ENCODE data around the gene SUSD3. TPM values are rescaled to one million over a fixed set of nuclear protein-coding genes. Genes with fewer than 3 reads are reported as not detected.
A peak's percentile ranks its signal among the peaks of the same experiment; 100 is the strongest.
"Not testable (repeated sequence)": the region's sequence is repeated elsewhere in the genome, so short reads cannot be mapped to it uniquely, and the experiment has no call there.

The SUSD3 gene
- total RNA-seq, 1 donor from 2014 or later: not detected

GRCh38 chr9:93112116-93112863, 53.8 kb downstream of the SUSD3 start:
- DNase-seq: no peak

DNA sequence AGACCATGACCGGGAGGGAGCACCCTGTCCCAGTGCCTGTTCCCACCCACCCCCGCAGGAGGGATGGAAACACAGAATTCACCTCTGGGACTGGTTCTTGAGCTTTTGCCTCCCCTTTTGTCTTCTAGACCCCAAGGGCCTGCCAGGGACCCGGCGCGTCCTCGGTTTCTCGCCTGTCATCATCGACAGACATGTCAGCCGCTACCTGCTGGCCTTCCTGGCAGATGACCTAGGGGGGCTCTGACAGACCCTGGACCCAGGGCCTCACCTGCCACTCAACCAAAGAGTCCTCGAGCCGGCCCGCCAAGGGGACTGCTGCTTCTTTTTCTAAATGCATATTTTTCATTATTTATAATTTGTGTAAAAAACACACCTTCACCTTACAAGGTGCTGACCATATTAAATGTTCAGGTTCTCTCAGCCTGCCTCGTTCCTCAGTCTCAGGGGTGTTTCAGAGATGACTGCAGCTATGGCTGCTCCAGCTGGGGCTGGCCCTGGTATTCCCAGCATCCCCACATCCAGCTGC, 54.4 kb downstream of the SUSD3 start:
- no peak for DNase-seq

GRCh38 chr9:93114169-93114983, 55.9 kb downstream of the SUSD3 start:
- DNase-seq: no peak

DNA sequence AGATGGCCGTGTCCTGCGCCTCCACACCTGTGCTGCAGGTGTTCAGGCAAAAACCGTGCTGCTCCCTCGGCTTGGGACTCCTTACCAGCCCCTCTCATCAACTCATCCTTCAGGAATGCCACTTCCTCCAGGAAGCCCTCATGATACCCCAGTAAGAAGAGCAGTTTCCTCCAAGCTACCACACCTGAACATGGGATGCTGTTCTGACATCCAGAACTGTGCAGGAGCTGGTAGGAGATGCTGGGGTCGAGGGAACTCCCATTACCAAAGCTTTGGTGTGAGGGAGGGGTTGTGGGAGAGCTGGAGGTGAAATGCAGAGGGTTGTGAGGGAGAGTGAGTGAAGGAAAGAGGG, 56.5 kb downstream of the SUSD3 start:
- DNase-seq: no peak

GRCh38 chr9:93115486-93116071, 57.1 kb downstream of the SUSD3 start:
- DNase-seq: no peak

DNA sequence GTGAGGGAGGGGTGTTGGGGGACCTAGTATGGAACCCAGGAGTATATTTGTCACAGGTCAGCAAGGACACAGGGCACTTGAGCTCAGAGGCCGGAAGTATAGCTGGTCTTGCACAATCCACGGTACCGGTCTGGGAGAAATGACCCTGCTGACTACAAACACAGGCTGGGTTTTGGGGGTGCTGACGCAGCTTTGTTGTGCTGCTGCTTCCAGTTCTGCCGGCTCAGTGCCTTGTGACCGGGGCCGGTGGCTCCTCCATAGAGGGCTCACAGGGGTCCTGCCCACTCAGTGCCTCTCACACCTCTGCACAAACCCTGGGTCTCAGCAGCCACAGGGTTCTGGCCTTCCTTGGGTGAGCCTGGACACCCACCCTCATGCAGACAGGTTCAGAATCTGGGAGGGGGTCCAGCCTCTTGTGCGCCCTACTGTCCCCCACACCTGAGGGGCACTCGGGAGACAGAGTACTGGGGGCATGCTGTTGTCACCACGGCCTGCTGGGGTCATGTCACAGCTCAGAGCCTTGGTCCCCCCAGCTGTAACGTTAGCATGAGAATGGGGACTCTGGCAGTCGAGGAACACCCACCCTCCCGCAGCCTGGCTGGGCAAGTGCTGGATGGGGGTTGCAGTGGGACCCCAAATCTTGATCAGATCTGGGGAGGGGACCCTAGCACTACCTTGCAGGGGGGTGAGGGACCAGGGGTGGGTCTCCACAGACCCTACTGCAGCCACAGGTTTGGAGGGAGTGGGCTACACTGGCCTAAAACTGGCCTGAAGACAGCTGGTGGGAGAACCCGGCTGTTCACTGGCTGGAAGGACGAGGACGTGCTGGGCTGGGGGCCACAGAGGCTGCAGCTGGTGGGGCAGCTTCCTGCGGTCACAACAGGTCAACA, 57.8 kb downstream of the SUSD3 start:
- no peak for DNase-seq

GRCh38 chr9:93117521-93117920, 59.0 kb downstream of the SUSD3 start:
- not testable (repeated sequence) for DNase-seq

- DNase-seq: no peak
These were observed 59.7 kb downstream of the SUSD3 start for GRCh38 chr9:93117924-93118862.

GRCh38 chr9:93118863-93119702, 60.6 kb downstream of the SUSD3 start:
- no peak for DNase-seq

DNA sequence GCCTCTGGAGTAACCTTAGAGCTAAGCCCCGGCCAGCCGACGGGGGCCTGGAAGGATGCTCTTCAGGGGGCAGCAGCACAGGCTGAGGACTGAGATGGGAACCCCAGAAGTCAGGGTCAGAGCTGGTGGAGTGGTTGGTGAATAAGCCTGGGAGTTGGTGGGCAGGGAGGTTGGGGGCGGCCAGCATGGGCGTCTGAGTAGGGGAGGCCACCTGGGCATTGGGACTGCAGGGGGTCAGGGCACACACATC, 61.1 kb downstream of the SUSD3 start:
- no peak for DNase-seq

DNA sequence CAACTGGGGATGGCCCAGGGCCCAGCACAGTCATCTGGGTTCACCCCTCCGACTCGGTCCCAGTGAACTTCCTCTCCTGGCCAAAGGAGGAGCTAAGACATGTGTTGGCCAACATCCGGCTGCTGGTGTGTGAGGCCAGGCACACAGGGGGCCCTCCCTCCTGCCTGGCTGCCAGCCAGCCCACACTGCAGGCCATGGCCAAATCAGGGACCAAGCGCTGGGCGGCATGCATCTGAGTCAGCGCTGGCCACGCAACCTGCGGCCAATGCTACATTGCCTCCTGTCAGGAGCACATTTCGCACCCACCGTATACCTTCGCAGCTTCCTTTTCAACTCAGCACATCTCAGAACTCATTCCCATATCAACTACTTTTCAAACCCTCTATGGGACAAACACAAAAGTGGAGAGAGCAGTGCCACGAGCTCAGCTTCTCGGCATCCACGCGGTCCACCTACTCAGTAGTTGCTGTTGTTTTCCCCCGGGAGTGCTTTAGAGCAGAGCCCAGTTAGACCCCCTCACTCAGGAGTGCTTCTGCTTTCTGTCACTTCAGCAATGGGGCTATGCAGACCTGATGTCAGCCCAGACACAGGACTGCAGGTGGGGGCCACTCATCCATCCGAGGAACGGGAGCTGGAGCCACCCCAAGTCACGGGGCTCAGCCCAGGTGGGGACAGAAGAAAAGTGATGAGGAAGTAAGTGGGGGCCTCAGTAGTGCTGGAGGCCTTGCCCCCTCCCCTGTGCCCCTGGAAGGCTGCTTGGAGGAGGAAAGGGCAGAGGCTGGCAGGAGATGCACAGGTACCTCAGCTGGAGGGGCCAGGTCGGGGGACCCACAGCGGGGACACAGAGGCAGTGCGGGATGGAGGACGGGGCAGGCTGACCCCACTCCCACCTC, 61.7 kb downstream of the SUSD3 start:
- peak; percentile 93 for DNase-seq

DNA sequence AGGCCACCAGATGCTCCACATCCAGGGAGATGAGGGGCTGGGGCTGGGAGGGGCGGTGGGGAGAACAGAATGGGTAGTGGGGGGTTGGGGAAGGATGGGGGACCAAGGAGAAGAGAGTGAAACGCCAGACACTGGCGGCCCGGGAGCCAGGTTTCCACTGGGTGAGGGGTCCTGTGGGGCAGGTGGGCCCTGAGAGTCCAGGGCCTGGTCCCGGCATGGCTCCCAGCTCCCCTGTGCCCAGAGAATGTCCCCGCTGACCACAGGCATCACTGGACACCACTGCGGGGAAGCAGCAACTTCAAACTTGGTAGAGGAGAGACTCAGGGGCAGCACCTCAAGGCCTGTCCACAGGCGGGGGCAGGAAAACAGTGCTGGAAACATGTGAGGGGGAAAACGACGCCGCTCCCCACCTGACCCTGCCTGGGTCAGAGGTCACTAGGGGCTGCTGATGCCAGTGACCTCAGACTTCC, 62.4 kb downstream of the SUSD3 start:
- no peak for DNase-seq

DNA sequence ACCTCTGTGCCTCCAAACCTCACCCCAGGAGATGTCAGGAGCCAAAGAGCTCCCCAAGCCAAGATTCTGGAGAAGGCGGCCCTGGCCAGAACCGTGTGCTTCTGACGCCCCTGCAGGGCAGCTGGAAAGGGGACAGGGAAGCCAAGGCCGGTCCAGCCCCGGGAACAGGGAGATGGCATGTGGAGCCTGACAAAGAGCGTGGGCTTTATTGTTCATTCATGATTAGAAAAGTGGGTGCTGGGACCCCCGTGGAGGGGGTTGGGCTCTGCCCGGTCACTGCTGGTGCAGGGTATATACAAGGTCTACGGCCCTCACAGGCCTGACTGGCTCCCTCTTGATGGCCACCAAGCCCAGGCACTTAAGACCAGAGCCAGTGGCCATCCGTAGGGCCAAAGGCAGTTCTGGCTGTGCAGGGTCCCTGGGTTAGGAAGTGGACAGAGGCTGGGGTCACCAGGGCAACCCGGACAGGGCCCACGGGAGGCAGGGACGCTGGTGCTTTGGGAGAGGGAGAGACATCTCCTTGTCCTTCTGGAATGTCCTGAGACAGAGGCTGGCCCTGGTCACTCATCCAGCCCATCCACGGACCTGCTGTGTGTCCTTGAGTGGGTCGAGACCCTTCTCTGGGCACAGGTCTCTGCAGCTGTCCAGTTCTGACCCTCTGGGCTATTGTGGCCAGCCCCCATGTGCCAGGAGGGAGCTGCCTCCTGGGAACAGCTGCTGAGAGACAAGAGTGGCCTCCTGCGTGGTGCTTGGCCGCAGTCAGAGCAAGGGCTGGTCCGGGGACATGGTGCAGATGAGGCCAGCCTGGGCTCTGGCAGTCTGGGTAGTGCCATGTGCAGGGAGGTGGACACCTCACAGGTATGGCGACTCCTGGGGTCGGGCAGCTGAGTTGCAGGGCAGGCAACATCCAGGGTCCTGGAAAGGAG, 63.1 kb downstream of the SUSD3 start:
- no peak for DNase-seq

DNA sequence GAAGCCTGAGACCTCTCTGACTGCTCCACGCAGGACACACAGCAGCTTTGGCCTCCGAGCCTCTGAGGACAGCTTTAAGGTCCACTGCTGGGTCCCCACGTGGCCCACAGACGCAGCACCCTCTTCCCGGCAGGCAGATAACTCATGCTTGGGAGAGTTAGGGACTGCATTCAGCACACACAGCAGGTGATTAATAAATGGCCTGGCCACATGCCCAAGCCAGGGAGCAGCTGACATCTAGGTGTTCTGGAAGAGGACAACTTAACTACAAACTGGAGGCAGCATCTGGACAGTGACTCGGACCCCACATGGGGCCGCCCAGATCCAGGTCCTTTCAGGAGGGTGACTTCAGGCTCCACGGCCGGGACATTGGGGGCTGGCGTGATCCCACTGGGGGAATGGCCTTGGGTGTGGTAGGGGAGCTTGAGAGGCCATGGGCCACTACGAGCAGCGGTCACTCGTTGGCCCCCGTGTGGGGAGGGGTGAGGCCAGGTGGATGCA, 64.3 kb downstream of the SUSD3 start:
- DNase-seq: no peak

DNA sequence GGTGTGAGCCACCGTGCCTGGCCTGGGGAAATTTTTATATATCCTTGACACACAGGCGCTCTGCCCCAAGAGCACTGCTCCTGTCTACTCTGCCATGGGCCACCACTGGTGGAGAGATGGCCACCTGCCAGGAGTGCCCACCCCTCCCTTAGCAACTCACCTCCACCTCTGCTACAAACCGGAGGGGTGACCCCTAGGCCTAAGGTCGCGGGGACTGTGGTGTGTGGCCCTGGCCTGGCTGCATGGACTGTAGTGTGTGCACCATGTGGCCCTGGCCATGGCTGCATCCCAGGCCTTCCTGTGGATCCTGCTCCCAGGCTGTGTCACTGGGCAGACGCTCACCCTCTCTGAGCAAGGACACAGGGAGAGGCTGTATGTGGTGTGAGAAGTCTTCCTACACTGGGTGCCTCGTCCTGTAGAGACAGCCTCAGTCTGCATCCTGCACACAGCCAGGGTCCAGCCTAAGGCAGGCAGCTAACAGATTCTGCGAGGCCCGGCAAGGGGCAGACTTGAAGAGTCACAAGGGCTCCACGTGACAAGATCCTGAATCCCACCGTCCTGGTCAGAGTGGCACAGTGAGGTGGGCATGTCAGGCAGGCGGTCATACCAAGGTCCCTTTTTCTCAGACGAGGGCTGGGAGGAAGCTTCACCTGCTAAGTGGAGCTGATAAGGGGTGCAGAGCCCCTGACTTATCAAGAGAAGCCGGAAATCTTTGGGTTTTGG, 65.2 kb downstream of the SUSD3 start:
- DNase-seq: no peak

DNA sequence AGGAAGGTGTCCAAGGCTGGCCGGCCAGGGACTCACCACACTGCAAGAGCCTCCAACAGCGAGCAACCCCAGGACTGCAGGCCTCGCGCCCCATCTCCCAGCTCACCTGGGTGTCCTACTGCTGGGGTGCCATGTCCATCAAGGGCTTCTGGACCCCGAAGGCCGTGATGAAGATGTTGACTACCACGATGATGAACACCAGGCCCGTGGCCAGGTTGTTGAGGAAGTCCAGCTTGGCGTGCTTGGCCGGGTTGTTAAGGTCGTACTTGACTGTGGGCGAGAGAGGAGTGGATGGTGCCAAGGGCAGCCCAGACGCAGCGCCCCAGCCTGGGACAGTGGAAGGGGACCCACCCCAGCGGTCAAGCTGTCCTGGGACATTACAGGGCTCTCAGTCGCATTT, 66.3 kb downstream of the SUSD3 start:
- DNase-seq: no peak

- DNase-seq: no peak
These were observed 66.9 kb downstream of the SUSD3 start for GRCh38 chr9:93125331-93125894.
